Liver (tissue), 9 donors: Measurements from ENCODE around the gene TMEM125. TPM values are rescaled to one million over a fixed set of nuclear protein-coding genes. Genes with fewer than 3 reads are reported as not detected.

Experiments
- DNase-seq: peaks from one replicate; pipeline ENCODE4 v3.0.0-alpha.2; 2017; ENCODE audit warnings: low spot score
- H3K27ac ChIP-seq, 2 donors: one replicate each; pipeline ENCODE4 v1.7.0; 2013; ENCODE audit warnings: inconsistent platforms in 2 of 2, low read length in 2 of 2, control low read depth in 1 of 2, low read depth in 1 of 2, mild to moderate bottlenecking in 1 of 2
- H3K27me3 ChIP-seq, 4 donors: one replicate each; pipeline versions ENCODE4 v1.6.1 to v1.7.0; 2013; ENCODE audit warnings: low read length in 3 of 4, inconsistent platforms in 1 of 4, mild to moderate bottlenecking in 1 of 4, moderate library complexity in 1 of 4; ENCODE audit not compliant: control insufficient read depth in 4 of 4, insufficient read depth in 4 of 4
- H3K36me3 ChIP-seq, 4 donors: one replicate each; pipeline versions ENCODE4 v1.6.1 to v1.7.0; 2013; ENCODE audit warnings: low read length in 3 of 4, mild to moderate bottlenecking in 3 of 4, low read depth in 1 of 4, moderate library complexity in 1 of 4; ENCODE audit not compliant: control insufficient read depth in 4 of 4, insufficient read depth in 3 of 4
- H3K4me1 ChIP-seq, 4 donors: one replicate each; pipeline versions ENCODE4 v1.6.1 to v1.7.0; 2013; ENCODE audit warnings: low read length in 3 of 4, mild to moderate bottlenecking in 3 of 4, moderate library complexity in 1 of 4; ENCODE audit not compliant: control insufficient read depth in 4 of 4, insufficient read depth in 4 of 4
- H3K4me3 ChIP-seq, 3 donors: one replicate each; pipeline versions ENCODE4 v1.6.1 to v1.7.0; 2013; ENCODE audit warnings: low read length in 3 of 3, control low read depth in 1 of 3, low read depth in 1 of 3, mild to moderate bottlenecking in 1 of 3
- H3K9ac ChIP-seq, 2 donors: one replicate each; pipeline ENCODE4 v1.7.0; 2013; ENCODE audit warnings: low read length in 2 of 2, mild to moderate bottlenecking in 2 of 2, moderate library complexity in 2 of 2, control low read depth in 1 of 2, low read depth in 1 of 2
- H3K9me3 ChIP-seq, 4 donors: one replicate each; pipeline versions ENCODE4 v1.6.1 to v1.7.0; 2013; ENCODE audit warnings: low read length in 3 of 4; ENCODE audit not compliant: control insufficient read depth in 4 of 4
- ATF3 ChIP-seq: IDR thresholded peaks from 2 replicates; pipeline ENCODE4 v1.6.1; 2016; ENCODE audit warnings: antibody characterized with exemption
- EGR1 ChIP-seq, 2 donors: IDR thresholded peaks; 2 replicates each; pipeline ENCODE4 v1.6.1; 2016 to 2018; ENCODE audit warnings: antibody characterized with exemption in 2 of 2, low read depth in 2 of 2
- FOXA2 ChIP-seq: IDR thresholded peaks from 2 replicates; pipeline ENCODE4 v1.6.1; 2016; ENCODE audit warnings: antibody characterized with exemption
- GABPA ChIP-seq, 2 donors: IDR thresholded peaks in 1 of 2; conservative IDR thresholded peaks in 1 of 2; 2 replicates each; pipeline ENCODE4 v1.6.1; 2016; ENCODE audit warnings: antibody characterized with exemption in 2 of 2, mild to moderate bottlenecking in 1 of 2, moderate library complexity in 1 of 2
- HNF4A ChIP-seq, 2 donors: conservative IDR thresholded peaks; 2 replicates each; pipeline ENCODE4 v1.6.1; 2016; ENCODE audit warnings: antibody characterized with exemption in 2 of 2, mild to moderate bottlenecking in 2 of 2
- HNF4G ChIP-seq: IDR thresholded peaks from 2 replicates; pipeline ENCODE4 v1.6.1; 2016; ENCODE audit warnings: antibody characterized with exemption
- JUND ChIP-seq, 2 donors: IDR thresholded peaks; 2 replicates each; pipeline ENCODE4 v1.6.1; 2016; ENCODE audit warnings: antibody characterized with exemption in 2 of 2
- NR2F2 ChIP-seq: IDR thresholded peaks from 2 replicates; pipeline ENCODE4 v1.6.1; 2016; ENCODE audit warnings: antibody characterized with exemption
- RAD21 ChIP-seq, 2 donors: IDR thresholded peaks; 2 replicates each; pipeline ENCODE4 v1.6.1; 2016; ENCODE audit warnings: antibody characterized with exemption in 2 of 2, mild to moderate bottlenecking in 2 of 2
- REST ChIP-seq: IDR thresholded peaks from 2 replicates; pipeline ENCODE4 v1.6.1; 2016; ENCODE audit warnings: antibody characterized with exemption, mild to moderate bottlenecking
- RXRA ChIP-seq, 2 donors: IDR thresholded peaks; 2 replicates each; pipeline ENCODE4 v1.6.1; 2017 to 2018; ENCODE audit warnings: antibody characterized with exemption in 2 of 2, mild to moderate bottlenecking in 1 of 2
- SP1 ChIP-seq: IDR thresholded peaks from 2 replicates; pipeline ENCODE4 v1.6.1; 2018; ENCODE audit warnings: antibody characterized with exemption, mild to moderate bottlenecking
- TAF1 ChIP-seq: conservative IDR thresholded peaks from 2 replicates; pipeline ENCODE4 v1.6.1; 2016; ENCODE audit warnings: antibody characterized with exemption, mild to moderate bottlenecking
- YY1 ChIP-seq: IDR thresholded peaks from 2 replicates; pipeline ENCODE4 v1.6.1; 2016; ENCODE audit warnings: antibody characterized with exemption, mild to moderate bottlenecking
- ZBTB33 ChIP-seq: IDR thresholded peaks from 2 replicates; pipeline ENCODE4 v1.6.1; 2016; ENCODE audit warnings: antibody characterized with exemption
- WGBS: extraction: QIAGEN DNeasy Blood & Tissue Kit; methylation state at CpG from one replicate; pipeline ENCODE4 v1.1.7; 2013; 5-methylcytosine and 5-hydroxymethylcytosine counted together
- polyA plus RNA-seq, 2 donors: library from polyadenylated mRNA; stranded (reverse) in 1 of 2; unstranded in 1 of 2; fragments of 200-250 nt in 1 of 2; fragments of >200 nt in 1 of 2; fragmentation: Nextera tagmentation in 1 of 2; extraction: Ambion mirVana in 1 of 2; gene quantifications; one replicate each; pipeline versions ENCODE4 v1.2.1 to v1.2.3, GENCODE V29; 2013 to 2015
- total RNA-seq, 2 donors: library from RNA; depleted of rRNA; stranded (reverse); fragments of >200 nt; gene quantifications; one replicate each; pipeline ENCODE4 v1.2.3, GENCODE V29; 2014
- donor health status: healthy.
- donor health status: healthy.
- donor health status: healthy.
- donor health status: healthy.
- donor health status: healthy.

The TMEM125 gene
- total and polyA plus RNA-seq, 4 donors, result 0.21 to 1.0 (median 0.69) TPM

- Histone ChIP-seq H3K4me3 (no peak overlapping the region), H3K27me3 (no peaks in the 10 kb centered on the region), H3K27ac (no peak overlapping the region), H3K4me1 (peaks cover 10 to 22% (median 14%) of the 10 kb centered on the region in 4 donors), H3K36me3 (no peaks in the 10 kb centered on the region), H3K9me3 (no peaks in the 10 kb centered on the region), H3K9ac (no peak overlapping the region)
- TF ChIP-seq HNF4A (conservative IDR thresholded peaks at IDR 0.05), result peak; percentile 30 to 37
- no peak for TF ChIP-seq GABPA (IDR thresholded peaks at IDR 0.05 in 1 of 2, conservative IDR thresholded peaks at IDR 0.05 in 1 of 2)
- TF ChIP-seq ZBTB33, result no peak
- peak; percentile 46 to 47 for TF ChIP-seq RXRA (IDR thresholded peaks at IDR 0.05)
- TF ChIP-seq REST, result no peak
- peak in 1 of 2 donors; percentile 30 for TF ChIP-seq RAD21 (IDR thresholded peaks at IDR 0.05)
- 56% methylated on average over 8 of the region's 8 CpGs for WGBS
- no peak for DNase-seq
Measured at GRCh38 chr1:43303471-43304313, 33.9 kb downstream of the TMEM125 start.

GRCh38 chr1:43304314-43304681, 34.5 kb downstream of the TMEM125 start:
- DNase-seq, result no peak
- H3K9ac ChIP-seq, result no peak overlapping the region
- H3K9me3 ChIP-seq, result no peaks in the 10 kb centered on the region
- H3K27ac ChIP-seq, result no peak overlapping the region
- peaks cover 10 to 22% (median 14%) of the 10 kb centered on the region in 4 donors for H3K4me1 ChIP-seq
- no peak for TF ChIP-seq SP1
- TF ChIP-seq YY1, result no peak
- no peak for TF ChIP-seq ATF3
- TF ChIP-seq FOXA2, result no peak
- TF ChIP-seq NR2F2, result no peak
- no peak for TF ChIP-seq RAD21 (IDR thresholded peaks at IDR 0.05)
- TF ChIP-seq HNF4G, result no peak
- TF ChIP-seq JUND (IDR thresholded peaks at IDR 0.05), result no peak
- TF ChIP-seq EGR1 (IDR thresholded peaks at IDR 0.05; ENCODE audit: low read depth in 2 of 2), result no peak
- TF ChIP-seq HNF4A (conservative IDR thresholded peaks at IDR 0.05), result no peak
- TF ChIP-seq REST, result no peak
- no peak for TF ChIP-seq RXRA (IDR thresholded peaks at IDR 0.05)
- TF ChIP-seq TAF1, result no peak
- WGBS, result 66% methylated on average over 8 of the region's 8 CpGs
- no peaks in the 10 kb centered on the region for H3K36me3 ChIP-seq
- no peak overlapping the region for H3K4me3 ChIP-seq
- H3K27me3 ChIP-seq, result no peaks in the 10 kb centered on the region
